OCI-LY1 (cell line): Measurements from ENCODE around the gene OR52E4.

ENCODE experiments used
- H2AFZ ChIP-seq: fragments of 200-600 bp; sonication (generic), shearing (Covaris generic); 2 replicates; pipeline ENCODE4 v1.6.0; 2014; ENCODE audit warnings: antibody characterized with exemption, mild to moderate bottlenecking, low read length
- H3F3A ChIP-seq: fragments of 200-600 bp; sonication (generic), shearing (Covaris generic); 2 replicates; pipeline ENCODE4 v1.6.0; 2014; ENCODE audit warnings: mild to moderate bottlenecking, antibody characterized with exemption, low read length, moderate library complexity; ENCODE audit not compliant: insufficient read depth
- H3K27ac ChIP-seq: fragments of 200-600 bp; sonication (generic); 2 replicates; pipeline ENCODE4 v1.5.1; 2014; ENCODE audit warnings: low read length, mixed run types, mild to moderate bottlenecking, low read depth; ENCODE audit not compliant: poor library complexity, severe bottlenecking
- H3K27me3 ChIP-seq: fragments of 200-600 bp; sonication (generic); 2 replicates; pipeline ENCODE4 v1.6.0; 2014; ENCODE audit warnings: antibody characterized with exemption, mild to moderate bottlenecking, low read length, moderate library complexity; ENCODE audit not compliant: insufficient read depth
- H3K36me3 ChIP-seq: fragments of 200-600 bp; sonication (generic); 2 replicates; pipeline ENCODE4 v1.6.1; 2014; ENCODE audit warnings: mild to moderate bottlenecking, antibody characterized with exemption, low read length, moderate library complexity, mixed read lengths; ENCODE audit not compliant: insufficient read depth
- H3K4me1 ChIP-seq: fragments of 200-600 bp; sonication (generic); 2 replicates; pipeline ENCODE4 v1.5.1; 2014; ENCODE audit warnings: mild to moderate bottlenecking, low read length, moderate library complexity; ENCODE audit not compliant: insufficient read depth, severe bottlenecking
- H3K4me2 ChIP-seq: fragments of 200-600 bp; sonication (generic), shearing (Covaris generic); 2 replicates; pipeline ENCODE4 v1.6.1; 2014; ENCODE audit warnings: low read length
- H3K4me3 ChIP-seq: fragments of 200-600 bp; sonication (generic); 2 replicates; pipeline ENCODE4 v1.5.1; 2014; ENCODE audit warnings: low read length, low read depth, mild to moderate bottlenecking, mixed read lengths; ENCODE audit not compliant: poor library complexity, severe bottlenecking
- H3K79me2 ChIP-seq: fragments of 200-600 bp; shearing (Covaris generic); 2 replicates; pipeline ENCODE4 v1.6.1; 2016; ENCODE audit warnings: mixed run types, low read length, mixed read lengths; ENCODE audit not compliant: insufficient read depth
- H3K9ac ChIP-seq: fragments of 200-600 bp; sonication (generic), shearing (Covaris generic); 2 replicates; pipeline ENCODE4 v1.6.1; 2014; ENCODE audit warnings: mild to moderate bottlenecking, low read length, mixed read lengths
- H3K9me2 ChIP-seq: fragments of 200-600 bp; sonication (generic), shearing (Covaris generic); 2 replicates; pipeline ENCODE4 v1.6.1; 2014; ENCODE audit warnings: low read depth, mild to moderate bottlenecking, low read length, mixed read lengths
- H3K9me3 ChIP-seq: fragments of 200-600 bp; shearing (Covaris generic); 2 replicates; pipeline ENCODE4 v1.6.1; 2014; ENCODE audit warnings: low read length, mixed read lengths
- H4K20me1 ChIP-seq: fragments of 200-600 bp; sonication (generic), shearing (Covaris generic); 2 replicates; pipeline ENCODE4 v1.6.0; 2016; ENCODE audit warnings: mild to moderate bottlenecking, low read length; ENCODE audit not compliant: insufficient read depth
- CTCF ChIP-seq: fragments of 200-600 bp; sonication (generic), shearing (Covaris generic); IDR thresholded peaks from 2 replicates; pipeline ENCODE4 v1.5.1; 2017; ENCODE audit warnings: mild to moderate bottlenecking, antibody characterized with exemption, low read length, moderate library complexity, mixed read lengths
- EZH2 ChIP-seq: fragments of 200-600 bp; sonication (generic), shearing (Covaris generic); IDR thresholded peaks from 2 replicates; pipeline ENCODE4 v1.8.0; 2017; ENCODE audit warnings: borderline replicate concordance, mixed run types, mild to moderate bottlenecking, antibody characterized with exemption, low read length, moderate library complexity, mixed read lengths

The OR52E4 gene

GRCh38 chr11:5880329-5880728 lies at the start of gene OR52E4:
TSS of gene OR52E4 (plus strand) at chr11:5880629. CDS start at chr11:5884293, 3,664 bp downstream.
- H3K27ac ChIP-seq, result no peak within 1 kb of the TSS
- H3F3A ChIP-seq, result no peaks in the 10 kb centered on the region
- H3K4me1 ChIP-seq, result no peaks in the 10 kb centered on the region
- no peaks in the 10 kb centered on the region for H3K36me3 ChIP-seq
- H3K9me3 ChIP-seq, result no peaks in the 10 kb centered on the region
- no peaks in the 10 kb centered on the region for H3K9me2 ChIP-seq
- no peak within 1 kb of the TSS for H3K9ac ChIP-seq
- H4K20me1 ChIP-seq, result no peaks in the 10 kb centered on the region
- no peak within 1 kb of the TSS for H3K4me3 ChIP-seq
- H2AFZ ChIP-seq, result no peak within 1 kb of the TSS
- no peak for TF ChIP-seq EZH2
- TF ChIP-seq CTCF, result no peak
- no peak within 1 kb of the TSS for H3K4me2 ChIP-seq
- no peaks in the 10 kb centered on the region for H3K27me3 ChIP-seq
- no peaks in the 10 kb centered on the region for H3K79me2 ChIP-seq

- Histone ChIP-seq H3K79me2 (no peaks in the 10 kb centered on the region), H3K9ac (no peak overlapping the region), H3K9me2 (no peaks in the 10 kb centered on the region), H2AFZ (no peak overlapping the region), H3K9me3 (no peaks in the 10 kb centered on the region), H3F3A (no peaks in the 10 kb centered on the region), H3K36me3 (no peaks in the 10 kb centered on the region), H3K4me3 (no peak overlapping the region), H3K27me3 (no peaks in the 10 kb centered on the region), H3K4me1 (no peaks in the 10 kb centered on the region), H3K4me2 (no peak overlapping the region), H4K20me1 (no peaks in the 10 kb centered on the region), H3K27ac (no peak overlapping the region)
- TF ChIP-seq EZH2 (no peak), CTCF (no peak)
Measured at GRCh38 chr11:5831196-5831829, 49.1 kb upstream of the OR52E4 start.

- TF ChIP-seq EZH2 (no peak), CTCF (no peak)
- no peaks in the 10 kb centered on the region for H3F3A ChIP-seq
- no peaks in the 10 kb centered on the region for H4K20me1 ChIP-seq
Measured at GRCh38 chr11:5833446-5833845, 47.0 kb upstream of the OR52E4 start.

More at GRCh38 chr11:5833446-5833845, 47.0 kb upstream of the OR52E4 start:
- H3K9me2 ChIP-seq, result no peaks in the 10 kb centered on the region
- H3K79me2 ChIP-seq, result no peaks in the 10 kb centered on the region
- H3K4me1 ChIP-seq, result no peaks in the 10 kb centered on the region
- no peak overlapping the region for H2AFZ ChIP-seq
- no peak overlapping the region for H3K27ac ChIP-seq
- no peaks in the 10 kb centered on the region for H3K36me3 ChIP-seq
- no peak overlapping the region for H3K4me2 ChIP-seq
- no peak overlapping the region for H3K9ac ChIP-seq
- no peaks in the 10 kb centered on the region for H3K9me3 ChIP-seq
- H3K4me3 ChIP-seq, result no peak overlapping the region
- no peaks in the 10 kb centered on the region for H3K27me3 ChIP-seq
